CD4-positive, alpha-beta T cell treated with Interleukin-6 for 4 hours (primary cell): ENCODE data around the gene GIGYF2.
"Not testable (repeated sequence)": the region's sequence is repeated elsewhere in the genome, so short reads cannot be mapped to it uniquely, and the experiment has no call there.

Source experiments
- DNase-seq: peaks from one replicate; pipeline ENCODE4 v3.0.0-alpha.2; 2020; ENCODE audit warnings: mixed read lengths

The GIGYF2 gene

DNA sequence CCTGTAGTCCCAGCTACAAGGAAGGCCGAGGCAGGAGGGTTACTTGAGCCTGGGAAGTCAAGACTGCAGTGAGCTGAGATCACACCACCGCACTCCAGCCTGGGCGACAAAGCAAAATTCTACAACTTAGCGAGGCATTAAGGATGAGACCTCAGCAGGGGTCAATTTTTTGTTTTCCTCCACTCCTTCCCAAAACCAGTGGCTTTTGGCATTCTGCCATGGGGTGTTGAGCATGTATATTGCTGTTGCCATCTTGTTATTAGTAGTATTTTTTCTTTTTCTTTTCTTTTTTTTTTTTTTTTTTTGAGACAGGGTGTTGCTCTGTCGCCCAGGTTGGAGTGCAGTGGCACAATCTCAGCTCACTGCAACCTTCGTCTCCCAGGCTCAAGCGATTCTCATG, 8.9 kb upstream of the GIGYF2 start:
- DNase-seq: no peak

DNA sequence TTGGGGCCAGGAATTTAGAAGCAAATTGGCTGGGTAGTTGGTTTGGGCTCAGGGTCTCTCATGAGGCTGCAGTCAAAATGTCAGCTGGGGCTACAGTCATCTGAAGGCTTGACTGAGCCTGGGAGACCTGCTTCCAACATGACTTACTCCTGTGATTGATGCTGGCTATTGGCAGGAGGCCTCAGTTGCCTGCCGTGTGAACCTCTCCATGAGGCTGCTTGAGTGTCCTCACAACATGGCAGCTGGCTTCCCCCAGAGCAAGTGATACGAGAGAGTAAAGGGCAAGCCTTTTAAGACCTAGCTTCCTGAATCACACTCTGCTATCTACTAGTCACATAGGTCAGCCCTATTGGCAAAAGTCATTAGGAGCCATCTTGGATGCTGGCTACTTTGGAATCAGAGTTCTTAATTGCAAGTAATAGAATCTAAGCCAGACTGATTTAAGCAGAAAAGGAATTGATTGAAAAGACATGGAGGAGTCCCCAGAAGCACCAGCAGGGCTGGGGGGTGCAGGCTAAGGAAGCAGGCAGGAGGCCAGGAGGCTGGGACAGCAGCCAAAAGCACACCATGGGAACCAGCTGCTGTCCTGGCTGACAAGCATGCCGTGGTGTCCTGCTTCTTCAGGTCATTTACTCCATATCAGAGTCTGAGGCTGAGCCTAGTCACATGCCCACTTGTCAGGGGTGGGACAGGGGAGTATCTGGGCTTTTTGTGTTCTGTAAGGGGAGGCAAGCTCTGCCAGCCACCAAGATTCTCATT, 7.8 kb upstream of the GIGYF2 start:
- no peak for DNase-seq

DNA sequence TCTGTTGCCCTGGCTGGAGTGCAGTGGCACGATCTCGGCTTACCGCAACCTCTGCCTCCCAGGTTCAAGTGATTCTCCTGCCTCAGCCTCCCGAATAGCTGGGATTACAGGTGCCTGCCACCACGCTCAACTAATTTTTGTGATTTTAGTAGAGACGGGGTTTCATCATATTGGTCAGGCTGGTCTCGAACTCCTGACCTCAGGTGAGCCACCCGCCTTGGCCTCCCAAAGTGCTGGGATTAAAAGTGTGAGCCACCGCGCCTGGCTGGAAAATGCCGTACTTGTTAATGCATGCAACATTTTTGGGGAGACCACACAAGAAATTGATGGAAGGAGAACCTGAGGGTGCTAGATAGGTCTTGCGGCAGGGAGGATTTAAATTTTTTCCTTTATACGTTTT, 6.0 kb upstream of the GIGYF2 start:
- DNase-seq: not testable (repeated sequence)

DNA sequence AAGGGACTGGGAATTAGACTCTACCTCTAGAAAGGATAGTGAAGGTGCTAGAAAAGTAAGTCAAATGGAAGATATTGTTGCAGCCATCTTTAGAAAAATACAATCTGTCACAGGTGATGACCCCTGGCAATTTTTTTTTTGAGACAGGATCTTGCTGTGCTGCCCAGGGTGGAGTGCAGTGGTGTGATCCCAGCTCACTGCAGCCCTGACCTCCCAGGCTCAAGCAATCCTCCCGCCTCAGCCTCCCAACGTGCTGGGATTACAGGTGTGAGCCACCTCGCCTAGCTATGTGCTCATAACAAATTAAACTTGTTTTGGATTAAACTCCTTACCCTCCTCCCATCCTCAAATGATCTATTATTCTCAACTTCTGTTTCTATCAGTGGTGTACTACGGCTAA, 3.8 kb upstream of the GIGYF2 start:
- no peak for DNase-seq

DNA sequence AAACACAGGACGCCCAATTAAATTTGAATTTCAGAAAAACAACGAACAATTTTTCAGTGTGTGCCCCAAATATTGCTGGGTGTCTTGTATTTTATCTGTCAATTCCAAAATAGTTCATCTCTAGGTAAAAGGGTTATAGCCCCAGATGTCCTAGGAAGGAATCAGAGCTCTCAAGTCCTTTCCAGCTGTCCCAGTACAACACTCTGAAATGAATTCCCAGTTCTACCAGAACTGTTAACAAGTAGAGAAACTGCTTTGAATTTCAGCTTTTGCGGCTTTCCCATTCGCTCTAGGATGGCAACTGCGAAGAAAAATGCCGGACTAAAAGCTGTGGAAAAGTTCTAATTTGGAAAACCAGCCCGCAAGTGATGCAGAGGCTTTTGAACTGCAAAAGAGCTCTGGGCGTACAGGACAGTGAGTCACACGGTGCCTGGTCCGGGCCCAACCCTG, 497 bp upstream of the GIGYF2 start:
- DNase-seq: no peak

DNA sequence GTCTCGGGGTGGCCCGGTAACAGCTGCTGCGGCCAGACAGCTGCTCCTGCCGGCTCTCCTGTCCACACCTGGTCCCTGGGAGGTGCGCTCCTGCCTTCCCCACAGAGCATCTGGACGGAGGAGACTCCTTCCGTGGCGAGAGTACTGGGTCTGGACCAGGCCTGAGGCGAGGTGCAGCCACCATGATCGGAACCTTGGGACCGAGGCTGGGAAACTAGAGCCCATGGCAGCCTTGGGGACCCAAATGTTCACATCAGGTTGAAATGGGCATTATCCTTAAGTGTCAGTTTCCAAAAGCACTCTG, 628 bp downstream of the GIGYF2 start:
- DNase-seq: no peak

DNA sequence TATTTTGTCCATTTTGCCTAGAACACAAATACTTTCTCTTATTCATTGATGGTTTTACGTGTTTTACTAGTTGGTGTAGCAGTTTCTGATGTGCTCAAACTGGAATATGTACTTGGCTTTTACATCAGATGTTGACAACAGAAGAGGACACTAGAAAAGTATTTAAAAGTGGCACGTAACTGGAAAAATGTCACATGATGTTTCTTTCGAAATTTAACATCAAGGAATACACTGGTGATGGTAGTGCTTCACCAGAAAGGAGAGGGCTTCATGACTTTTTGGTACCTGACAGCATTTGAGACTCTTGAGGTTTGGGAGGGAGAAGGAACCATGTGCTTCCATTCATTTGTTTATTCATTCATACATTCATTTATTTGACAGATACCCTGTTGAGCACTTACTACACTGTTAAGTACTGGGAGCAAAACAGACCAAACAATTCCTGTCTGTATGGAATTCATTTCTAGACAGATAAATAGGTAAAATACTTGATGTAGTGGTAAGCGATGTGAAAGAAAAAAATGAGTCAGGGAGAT, 1.5 kb downstream of the GIGYF2 start:
- DNase-seq: no peak

DNA sequence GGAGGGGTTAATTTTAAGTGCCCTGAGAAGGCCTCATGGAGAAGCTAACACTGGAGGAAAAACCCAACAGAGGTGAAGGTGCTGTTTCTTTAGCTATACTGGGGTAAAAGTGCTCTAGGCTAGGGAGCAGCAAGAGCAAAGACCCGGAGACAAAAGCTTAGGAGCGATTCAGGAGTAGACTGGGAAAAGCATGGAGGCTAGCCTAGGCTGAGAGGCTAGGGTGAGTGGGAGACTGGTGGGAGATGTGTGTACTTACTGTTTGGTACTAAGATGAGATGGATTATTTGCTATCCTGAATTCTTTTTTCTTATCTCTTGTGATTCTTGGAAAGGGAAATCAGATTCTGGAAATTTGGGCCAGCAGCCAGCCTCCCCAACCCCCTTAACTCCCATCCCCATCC, 2.0 kb downstream of the GIGYF2 start:
- DNase-seq: no peak

DNA sequence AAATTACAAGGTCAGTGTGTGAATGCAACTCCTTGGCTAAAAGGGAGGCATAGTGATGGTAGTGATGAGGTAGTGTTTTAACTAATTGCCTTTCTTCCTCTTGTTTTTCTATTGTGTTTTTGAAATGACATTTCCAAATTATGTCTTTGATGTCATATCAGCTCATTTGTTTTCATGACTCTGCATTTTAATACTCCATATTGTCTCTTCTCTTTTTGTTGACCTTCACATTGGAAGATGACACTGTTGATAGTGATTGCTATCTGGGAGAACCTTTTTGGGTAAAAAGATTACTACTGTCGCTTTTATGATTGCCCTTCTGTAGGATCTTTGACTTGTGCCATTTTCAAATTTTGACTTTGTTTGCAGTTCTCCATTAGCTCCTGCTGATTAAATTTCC, 3.0 kb downstream of the GIGYF2 start:
- DNase-seq: no peak

DNA sequence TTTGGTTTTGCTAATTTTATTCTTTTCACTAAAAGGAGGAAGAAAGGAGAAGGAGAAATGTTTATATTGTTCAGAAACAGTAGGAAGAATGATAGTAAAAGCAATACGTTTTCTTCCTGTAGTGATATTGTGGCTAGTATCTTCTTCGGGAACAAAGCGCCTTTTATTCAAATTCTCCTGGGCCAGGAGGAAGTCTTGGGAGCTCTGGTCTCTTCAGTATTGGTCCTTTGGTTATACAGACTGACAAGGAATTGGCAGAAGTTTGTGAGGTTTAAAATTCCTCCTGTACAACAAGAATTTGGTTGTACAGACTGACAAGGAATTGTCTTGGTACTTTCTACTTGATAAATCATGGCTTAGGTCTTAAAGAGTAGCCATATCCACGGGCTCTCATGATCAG, 9.9 kb downstream of the GIGYF2 start:
- no peak for DNase-seq

DNA sequence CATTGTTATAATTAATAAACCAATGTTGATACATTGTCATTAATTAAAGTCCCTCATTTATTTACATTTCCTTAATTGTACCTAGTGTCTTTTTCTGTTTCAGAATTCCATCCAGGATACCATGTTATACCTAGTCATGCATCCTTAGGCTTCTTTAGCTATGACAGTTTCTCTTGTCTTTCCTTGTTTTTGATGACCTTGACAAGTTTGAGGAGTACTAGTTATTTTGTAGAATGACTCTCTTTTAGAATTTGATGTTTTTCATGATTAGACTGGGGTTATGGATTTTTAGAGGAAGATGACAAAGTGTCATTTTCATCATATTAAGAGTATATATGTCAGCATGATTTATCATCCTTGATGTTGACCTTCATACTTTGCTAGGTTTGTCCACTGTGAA, 16.4 kb downstream of the GIGYF2 start:
- DNase-seq: no peak

DNA sequence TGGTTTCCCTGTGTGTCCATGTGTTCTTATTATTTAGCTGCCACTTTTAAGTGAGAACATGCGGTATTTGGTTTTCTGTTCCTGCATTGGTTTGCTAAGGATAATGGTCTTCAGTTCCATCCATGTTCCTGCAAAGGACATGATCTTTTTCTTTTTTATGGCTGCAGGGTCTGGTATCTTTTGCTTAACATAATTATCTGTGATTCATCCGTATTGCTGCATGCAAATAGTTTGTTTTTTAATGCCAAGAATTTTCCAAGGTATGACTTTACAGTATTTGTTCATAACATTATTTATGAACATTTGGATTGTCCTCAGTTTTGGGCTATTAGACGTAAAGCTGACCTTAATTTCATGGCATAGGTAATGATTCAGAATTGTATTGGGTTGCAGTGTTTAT, 17.8 kb downstream of the GIGYF2 start:
- DNase-seq: no peak

DNA sequence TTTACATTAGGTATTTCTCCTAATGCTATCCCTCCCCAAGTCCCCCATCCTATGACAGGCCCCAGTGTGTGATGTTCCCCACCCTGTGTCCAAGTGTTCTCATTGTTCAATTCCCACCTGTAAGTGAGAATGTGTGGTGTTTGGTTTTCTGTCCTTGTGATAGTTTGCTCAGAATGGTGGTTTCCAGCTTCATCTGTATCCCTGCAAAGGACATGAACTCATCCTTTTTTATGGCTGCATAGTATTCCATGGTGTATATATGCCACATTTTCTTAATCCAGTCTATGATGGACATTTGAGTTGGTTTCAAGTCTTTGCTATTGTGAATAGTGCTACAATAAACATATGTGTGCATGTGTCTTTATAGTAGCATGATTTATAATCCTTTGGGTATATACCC, 22.9 kb downstream of the GIGYF2 start:
- not testable (repeated sequence) for DNase-seq

DNA sequence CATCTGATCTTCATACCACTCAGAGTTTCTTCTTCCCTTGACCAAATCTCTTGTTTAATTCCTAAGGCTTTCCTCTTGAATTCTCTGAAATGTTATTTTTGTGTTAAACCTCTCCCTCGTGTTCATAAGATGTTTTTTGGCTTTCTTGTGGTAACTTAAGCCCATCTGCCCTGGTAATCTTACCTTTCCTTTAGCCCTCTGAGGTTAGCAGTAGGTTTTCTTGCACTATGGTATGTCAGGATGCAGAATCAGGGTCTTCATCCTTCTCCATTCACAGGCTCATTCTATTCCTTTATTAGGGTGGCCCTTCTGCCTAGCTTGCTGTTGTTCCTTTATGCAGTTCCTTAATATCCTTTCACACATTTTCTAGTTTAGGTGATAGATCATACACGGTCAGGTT, 24.1 kb downstream of the GIGYF2 start:
- DNase-seq: no peak

DNA sequence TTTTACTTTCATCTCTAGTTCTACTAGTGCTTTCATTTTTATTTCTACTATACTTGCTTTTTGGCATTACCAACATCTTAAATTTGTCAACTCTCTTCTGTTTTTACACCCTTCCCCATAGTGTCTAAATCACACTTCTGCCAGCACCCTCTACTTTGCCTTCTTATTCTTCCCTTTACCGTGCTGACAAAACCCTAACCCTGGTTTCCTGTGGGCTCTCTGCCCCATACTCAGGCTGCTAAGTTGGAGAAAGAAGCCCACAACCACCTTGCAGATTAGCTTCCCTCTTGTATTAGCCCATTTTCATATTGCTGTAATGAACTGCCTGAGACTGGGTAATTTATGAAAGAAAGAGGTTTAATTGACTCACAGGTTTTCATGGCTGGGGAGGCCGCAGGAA, 24.8 kb downstream of the GIGYF2 start:
- DNase-seq: no peak

DNA sequence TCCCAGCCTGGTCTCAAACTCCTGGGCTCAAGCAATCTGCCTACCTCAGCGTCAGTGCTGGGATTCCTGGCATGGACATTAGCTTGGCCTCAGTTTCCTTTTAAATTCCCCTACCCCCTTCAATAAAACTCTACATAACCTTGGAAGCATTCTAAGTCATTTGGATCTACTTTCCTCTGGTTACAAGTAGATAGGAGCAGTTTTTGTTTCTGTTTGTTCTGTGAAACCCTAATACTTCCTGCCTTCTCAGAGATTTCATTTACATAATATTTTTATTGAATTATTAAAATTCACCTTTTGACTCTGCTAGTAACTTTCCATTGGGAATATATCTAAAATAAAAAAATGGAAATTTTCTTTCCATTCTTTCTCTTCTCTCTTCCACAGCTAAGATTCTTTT, 25.9 kb downstream of the GIGYF2 start:
- DNase-seq: no peak

DNA sequence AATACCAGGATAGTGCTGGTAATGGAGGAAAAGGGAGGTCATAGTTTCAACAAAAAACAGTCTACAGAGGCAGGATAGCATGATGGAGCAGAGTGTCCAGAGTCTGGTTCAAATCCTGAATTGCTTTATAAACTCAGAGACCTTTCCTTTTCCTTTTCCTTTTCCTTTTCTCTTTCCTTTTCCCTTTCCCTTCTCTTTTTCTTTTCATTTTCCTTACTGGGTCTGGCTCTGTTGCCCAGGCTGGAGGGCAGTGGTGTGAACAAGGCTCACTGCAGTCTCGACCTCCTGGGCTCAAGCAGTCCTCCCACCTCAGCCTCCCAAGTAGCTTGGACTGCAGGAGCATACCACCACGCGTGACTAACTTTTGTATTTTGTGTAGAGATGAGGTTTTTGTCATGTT, 31.7 kb downstream of the GIGYF2 start:
- no peak for DNase-seq

DNA sequence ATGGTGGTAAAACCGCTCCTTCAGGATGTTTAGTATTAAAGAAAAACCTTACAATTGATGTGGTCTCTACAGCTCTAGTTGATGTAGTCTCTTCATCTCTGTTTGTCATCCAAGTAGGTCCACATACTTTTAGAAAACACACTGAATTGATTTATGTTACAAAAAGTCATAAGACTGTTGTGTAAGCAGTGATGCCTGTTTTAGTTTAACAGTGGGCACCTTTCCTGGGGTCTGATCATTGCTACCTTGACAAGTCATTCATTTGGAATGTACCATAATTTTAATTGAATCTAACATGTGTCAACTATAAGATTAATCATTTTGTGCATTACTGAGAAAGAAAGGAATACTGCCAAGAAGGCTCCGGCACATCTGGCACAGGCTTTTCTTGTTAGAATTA, 34.3 kb downstream of the GIGYF2 start:
- no peak for DNase-seq

DNA sequence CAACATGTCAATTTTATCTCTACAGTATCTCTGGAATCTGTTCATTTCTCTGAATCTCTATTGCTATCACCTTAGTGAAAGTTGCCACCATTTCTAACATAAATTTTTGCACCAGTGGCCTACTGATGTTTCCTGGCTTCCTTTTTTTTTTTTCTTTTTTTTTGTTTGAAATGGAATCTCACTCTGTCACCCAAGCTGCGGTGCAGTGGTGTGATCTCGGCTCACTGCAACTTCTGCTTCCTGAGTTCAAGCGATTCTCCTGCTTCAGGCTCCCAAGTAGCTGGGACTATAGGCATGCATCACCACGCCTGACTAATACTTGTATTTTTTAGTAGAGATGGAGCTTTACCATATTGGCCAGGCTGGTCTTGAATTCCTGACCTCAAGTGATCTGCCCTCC, 44.2 kb downstream of the GIGYF2 start:
- DNase-seq: no peak

DNA sequence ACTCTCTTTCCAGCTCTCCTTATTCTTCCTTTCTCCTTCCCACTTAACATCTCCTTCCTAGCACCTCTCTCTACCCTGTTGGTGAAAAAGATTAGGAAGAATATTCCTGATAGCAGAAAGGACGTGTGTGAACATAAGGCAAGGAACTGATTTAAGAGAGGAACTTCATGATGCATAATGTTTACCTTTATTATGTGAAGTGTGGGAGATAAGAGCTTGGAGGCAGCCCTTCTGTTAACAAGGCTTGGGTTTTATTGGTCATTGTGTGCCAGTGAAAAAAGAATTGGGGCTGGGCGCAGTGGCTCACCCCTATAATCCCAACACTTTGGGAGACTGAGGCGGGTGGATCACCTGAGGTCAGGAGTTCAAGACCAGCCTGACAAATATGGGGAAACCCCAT, 44.8 kb downstream of the GIGYF2 start:
- DNase-seq: no peak

DNA sequence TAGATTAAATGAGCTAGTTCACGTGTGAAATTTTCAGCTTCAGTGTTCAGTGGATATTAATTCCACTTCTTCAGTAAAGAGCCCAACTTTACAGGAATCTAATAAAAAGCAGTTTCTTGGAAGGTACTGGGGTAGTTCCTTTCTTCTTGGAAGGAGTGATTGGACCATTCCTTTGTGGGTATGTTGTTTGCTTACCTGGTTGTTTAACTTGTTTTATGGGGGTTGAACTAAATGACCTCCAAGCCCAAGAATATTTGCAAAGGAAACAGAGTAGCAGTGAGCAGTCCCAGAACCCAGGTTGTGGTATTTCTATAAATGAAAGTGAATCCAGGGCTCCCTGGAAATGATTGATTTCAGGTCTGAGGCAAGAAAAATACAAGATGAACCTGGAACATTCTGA, 47.8 kb downstream of the GIGYF2 start:
- DNase-seq: no peak

DNA sequence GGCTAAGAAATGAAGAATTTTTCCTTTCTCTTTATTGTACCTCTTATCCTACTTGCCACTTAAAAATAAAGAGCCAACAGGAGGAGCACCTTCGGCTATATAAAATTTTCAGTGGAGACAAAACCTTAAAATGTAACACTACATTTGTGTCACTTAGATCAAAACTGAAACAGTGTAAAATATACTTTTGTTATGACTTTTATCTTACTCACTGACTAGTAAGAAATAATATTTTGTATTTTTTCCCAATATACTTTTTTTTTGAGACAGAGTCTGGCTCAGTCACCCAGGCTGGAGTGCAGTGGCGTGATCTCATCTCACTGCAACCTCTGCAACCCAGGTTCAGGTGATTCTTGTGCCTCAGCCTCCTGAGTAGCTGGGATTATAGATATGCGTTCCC, 50.9 kb downstream of the GIGYF2 start:
- DNase-seq: no peak

DNA sequence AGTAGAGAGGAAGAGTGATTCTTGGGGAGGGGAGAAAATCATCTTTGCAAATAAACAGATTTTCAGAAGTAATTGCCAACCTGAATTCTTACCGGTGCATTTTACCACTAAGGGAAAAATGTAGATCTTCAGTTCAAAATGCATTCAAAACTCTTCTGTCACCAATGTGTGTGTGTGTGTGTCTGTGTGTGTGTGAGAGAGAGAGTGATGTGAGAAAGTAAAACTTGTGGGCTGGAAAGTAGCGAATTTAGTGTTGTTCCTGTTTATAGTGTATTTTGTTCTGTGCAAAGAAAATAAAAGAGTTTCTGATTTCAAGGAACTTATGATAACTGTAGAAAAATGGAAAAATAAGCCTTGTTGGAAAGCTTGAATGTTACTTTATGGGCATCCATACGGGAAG, 52.2 kb downstream of the GIGYF2 start:
- no peak for DNase-seq

DNA sequence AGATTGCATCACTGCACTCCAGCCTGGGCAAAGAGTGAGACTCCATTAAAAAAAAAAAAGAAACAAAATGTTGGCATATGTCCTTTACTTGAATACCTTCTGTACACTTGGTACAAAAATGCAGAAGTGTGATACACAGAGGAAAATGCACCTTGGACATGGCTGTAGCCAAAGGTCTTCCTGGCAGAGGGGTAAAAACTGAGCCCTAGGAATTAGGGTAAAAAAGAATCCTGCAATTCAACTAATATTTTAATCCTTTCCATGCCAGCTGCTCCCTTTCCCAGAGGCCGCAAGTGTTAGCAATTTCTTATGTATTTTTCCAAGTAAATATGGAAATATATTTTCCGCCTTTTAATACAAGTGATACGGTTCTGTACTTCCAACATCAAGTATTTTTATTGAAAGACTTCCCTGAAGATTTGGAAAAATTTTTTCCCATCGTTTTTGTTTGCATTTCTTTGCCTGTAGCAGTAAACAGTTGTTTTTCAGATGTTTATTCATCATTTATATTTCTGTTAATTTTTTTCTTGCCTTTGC, 53.1 kb downstream of the GIGYF2 start:
- DNase-seq: no peak

DNA sequence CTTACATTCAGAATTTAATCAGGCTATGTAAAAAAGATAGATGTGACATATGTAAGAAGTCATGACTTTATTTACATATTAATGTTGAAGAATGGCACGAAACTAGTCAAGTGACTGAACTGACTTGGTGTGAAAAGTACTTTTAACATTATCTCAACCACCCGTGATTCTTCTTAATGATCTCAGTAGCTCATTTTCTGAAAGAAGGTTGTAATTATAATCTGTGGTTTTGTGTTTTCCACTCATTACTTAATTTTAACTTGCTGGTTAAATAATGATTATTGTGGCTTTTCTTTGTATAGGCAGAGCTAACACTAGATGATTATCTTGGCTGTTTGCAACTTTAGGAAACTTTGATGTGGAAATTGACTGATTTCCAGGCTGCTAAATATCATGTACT, 60.8 kb downstream of the GIGYF2 start:
- no peak for DNase-seq
